GM18907 (cell line): ENCODE measurements around the gene ATP5MC2.
A peak's percentile ranks its signal among the peaks of the same experiment; 100 is the strongest.
"Not testable (repeated sequence)": the region's sequence is repeated elsewhere in the genome, so short reads cannot be mapped to it uniquely, and the experiment has no call there.

ENCODE experiments used
- ATAC-seq: cut with Tn5 transposase; IDR thresholded peaks from one replicate; pipeline ENCODE4 v1.9.1; 2021; ENCODE audit warnings: mild to moderate bottlenecking, moderate library complexity; ENCODE audit not compliant: unreplicated experiment

The ATP5MC2 gene

DNA sequence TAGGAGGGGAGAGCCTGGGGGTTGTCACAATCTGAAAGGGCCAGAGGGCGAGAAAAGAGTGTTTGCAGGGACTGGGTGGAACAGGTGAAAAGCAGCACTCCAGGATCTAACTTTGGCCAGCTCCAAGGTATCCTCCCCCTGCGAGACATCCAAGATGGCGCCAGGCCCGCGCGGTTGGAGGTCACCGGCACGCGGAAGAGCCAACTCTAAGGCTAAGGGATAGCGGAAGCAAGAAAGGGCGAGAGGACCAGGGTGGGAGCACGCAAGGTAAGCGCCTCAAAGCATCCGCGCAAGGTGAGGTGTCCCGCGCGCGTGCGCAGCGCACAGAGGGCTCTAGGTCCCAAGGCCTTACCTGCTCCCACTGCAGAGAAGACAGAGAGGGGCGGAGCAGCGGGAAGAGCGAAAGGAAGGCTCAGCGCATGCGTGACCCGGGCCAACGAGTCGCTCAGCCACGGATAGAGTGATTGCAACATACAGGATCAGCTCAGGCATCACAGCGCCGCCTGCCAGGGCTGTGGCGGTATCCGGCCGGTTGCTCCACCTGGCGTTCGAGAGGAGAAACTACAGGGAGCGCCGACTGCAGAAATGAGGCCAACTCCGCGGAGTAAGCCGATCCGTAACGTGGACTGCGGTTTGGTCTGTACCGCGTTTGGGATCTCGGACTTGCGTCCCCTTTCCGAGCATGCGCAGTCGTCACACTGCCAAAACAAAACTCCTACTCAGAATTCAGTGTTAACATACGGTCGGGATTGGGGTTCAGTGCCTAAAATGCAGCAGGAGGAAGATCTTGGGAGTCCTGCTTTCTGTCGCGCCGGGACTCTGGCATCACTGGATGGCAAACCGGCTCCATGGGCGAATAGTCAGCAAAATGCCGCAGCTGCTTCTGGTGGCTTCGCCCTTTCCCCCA lies at the start of gene ATP5MC2:
Gene ATP5MC2 (minus strand): TSS at position 383 of the 907 bp plus-strand sequence. CDS start 3,469 bp downstream, outside the sequence.
- ATAC-seq = peak; percentile 96

DNA sequence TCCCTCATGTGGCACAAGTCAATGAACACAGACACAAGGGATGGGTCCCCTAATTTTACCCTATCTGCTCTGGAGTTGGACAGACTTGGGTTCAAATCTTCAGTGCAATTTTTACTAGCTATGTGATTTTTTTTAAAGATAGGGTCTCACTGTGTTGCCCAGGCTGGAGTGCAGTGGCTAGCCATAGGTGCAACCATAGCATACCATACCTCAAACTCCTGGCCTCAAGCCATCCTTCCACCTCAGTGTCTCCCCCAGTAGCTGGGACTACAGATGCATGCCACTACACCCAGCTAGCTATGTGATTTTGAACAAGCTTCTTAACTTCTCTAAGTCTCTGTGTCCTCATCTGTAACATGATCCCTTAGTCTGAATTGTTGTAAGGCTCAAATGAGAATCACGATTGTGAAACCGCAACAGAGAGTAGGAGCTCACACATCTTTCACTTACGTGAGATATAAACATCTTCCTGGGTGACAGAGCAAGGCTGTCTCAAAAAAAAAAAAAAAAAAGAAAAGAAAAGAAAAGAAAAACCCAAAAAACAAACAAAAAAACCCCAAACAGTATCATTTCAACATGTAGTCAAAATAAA lies 46.7 kb upstream of the ATP5MC2 start:
- no peak for ATAC-seq

DNA sequence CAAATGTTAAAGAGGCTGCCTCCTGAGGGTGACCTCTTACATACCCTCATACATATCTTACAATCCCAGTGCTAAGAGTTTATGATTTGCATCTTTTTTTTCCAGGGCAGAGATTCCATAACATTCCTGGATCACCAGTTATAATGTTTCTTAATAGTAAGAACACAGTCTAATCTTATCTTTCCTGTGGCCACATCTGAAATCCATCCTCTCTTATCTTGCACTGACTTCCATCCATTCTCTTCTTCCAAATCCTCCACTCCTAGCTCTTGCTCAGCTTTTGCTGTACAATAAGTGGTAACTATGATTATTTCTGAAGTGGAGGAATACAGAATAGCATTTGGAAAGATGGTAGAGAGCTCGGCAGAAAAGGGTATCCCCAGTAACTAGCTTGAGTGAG lies 45.1 kb upstream of the ATP5MC2 start:
- ATAC-seq = no peak

DNA sequence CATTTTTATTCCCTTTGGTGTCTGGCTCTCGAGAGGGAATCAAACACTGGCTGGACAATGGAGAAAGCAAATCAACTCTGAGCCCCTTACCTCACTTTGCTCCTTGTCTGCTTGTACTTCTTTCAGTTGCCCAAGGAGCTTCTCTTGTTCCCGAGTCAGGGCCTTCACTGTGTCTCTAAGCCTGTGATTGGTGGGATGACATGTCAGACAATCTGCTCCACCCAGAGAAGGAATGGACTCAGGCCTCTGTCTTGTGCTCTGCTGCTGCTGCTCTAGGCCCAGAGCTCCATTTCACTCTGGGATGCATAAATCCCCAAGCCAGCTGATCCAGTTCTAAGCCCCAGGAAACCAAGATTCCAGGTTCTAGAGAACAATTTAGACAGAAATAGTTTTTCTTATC lies 43.8 kb upstream of the ATP5MC2 start:
- ATAC-seq = no peak

DNA sequence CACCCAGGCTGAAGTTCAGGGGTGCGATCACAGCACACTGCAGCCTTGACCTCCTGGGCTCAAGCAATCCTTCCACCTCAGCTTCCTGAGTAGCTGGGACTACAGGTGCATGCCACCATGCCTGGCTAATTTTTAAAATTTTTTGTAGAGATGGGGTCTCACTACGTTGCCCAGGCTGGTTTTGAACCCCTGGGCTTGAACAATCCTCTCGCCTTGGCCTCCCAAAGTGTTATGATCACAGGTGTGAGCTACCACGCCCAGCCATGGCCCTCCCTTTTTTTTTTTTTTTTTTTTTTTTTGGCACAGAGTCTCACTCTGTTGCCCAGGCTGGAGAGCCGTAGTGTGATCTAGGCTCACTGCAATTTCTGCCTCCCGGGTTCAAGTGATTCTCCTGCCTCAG lies 42.7 kb upstream of the ATP5MC2 start:
- ATAC-seq = not testable (repeated sequence)

DNA sequence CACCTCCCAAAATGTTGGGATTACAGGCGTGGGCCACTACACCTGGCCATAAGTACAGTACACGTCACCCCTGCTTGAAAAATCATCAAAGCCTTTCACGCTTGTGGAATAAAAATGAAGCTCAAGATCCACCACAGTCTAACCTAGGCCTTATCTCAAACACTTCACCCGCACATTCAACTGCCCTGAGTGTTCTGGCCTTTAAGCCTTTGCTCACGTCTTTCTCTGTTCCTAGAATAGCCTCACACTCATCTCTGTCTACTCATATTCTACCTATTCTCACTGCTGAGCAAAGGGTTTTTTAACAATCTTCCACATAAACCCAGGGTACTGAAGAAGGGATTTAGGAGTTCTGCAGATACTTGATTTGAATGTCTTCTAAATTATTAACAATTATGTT lies 41.4 kb upstream of the ATP5MC2 start:
- ATAC-seq = no peak

DNA sequence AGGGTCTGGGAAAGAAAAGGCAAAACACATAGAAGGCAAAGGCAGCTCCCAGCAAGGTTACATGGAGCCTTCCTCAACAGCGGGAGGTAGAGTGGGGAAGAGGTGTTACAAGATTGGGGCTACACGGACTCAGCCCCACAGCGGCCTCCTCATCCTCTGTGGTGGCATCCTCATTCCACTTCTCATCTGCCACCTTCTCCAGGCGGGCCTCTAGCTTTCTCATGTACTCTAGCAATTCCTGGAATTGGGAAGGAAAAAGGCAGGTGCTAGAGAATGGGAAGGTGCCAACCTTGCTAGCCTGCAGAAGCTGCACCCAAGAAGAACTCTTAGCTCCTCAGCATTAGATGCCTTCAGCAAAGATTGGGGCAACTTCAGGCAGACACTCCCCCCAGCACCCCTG lies 38.1 kb upstream of the ATP5MC2 start:
- ATAC-seq = no peak

DNA sequence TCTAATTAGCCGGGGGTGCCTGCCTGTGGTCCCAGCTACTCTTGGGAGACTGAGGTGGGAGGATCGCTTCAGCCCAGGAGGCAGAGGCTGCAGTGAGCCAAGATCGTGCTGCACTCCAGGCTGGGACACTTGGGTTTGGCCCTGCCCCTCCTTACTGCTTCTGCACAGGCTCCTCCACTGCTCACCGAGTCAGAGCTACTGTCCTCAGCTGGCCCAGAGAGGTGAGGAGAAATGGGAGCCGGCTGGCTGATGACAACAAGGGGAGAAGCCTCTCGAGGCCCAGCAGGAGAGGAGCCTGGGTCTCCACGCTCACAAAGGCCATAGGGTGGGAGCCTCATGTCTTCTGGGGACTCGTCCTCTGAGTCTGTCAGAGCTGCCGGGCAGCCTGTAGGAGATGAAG lies 37.6 kb upstream of the ATP5MC2 start:
- no peak for ATAC-seq

DNA sequence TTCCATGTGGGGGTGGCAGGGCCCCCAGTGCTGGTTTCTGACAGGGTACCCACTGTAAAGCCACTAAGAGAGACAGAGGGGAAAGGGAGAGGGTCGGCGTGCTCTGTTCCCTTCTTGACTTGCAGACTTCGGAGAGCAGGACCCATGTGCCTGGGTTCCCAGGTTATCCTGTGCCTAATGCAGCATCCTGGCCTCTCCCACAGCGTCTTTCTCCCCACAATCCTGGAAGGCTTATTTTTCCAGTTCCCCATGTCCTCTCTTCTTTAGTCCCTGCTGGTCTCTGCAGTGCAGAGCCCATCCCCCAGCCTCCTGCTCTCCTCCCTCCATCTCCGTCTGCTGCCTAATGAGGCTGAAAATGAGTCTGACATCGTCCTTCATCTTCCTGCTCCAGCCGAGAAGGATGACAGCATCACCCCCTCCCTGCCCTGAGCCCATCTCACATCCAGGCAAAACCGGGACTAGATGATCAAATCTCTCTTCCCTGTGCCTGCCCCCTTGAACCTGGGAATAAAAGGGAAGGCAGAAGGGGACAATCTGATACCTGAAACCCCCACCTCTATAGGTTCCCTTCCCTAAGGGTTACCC lies 36.3 kb upstream of the ATP5MC2 start:
- ATAC-seq = no peak

DNA sequence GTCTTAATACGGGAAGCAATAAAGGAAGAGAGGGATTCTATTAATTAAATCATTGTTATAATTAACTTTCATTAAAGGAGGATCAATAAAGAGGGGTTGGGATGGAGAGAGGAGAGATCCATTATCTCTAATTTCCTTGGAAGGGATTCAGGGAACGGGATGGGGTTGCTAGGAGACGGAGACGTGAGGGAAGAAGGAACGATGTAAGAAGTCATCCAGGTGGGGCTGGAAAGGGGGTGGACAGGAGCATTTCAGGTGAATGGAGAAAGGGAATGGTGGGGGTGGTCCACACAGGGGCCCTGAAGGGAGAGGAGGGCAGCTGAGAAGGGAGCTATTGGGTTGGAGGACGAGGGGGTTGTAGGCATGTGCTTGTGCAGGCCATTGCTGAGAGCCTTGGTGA lies 34.2 kb upstream of the ATP5MC2 start:
- ATAC-seq = no peak

DNA sequence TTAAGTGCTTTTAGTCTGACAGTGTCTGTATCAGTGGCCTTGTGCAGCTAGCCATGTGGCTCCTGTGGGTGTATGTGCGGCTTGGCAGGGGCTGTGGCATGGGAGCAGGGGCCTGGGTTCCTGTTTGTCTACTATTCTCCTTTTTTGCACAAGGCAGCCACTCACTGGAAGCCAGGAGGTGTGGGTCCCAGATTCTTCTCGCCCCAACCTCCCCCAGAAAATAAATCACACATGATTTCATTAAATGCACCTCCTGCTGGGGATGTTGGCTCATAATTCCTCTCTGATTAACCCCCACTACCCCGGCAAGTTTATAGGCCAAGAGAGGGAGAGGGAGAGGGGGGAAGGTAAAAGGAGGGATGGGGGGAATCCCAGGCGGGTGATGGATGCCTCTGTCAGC lies 33.8 kb upstream of the ATP5MC2 start:
- ATAC-seq = no peak

DNA sequence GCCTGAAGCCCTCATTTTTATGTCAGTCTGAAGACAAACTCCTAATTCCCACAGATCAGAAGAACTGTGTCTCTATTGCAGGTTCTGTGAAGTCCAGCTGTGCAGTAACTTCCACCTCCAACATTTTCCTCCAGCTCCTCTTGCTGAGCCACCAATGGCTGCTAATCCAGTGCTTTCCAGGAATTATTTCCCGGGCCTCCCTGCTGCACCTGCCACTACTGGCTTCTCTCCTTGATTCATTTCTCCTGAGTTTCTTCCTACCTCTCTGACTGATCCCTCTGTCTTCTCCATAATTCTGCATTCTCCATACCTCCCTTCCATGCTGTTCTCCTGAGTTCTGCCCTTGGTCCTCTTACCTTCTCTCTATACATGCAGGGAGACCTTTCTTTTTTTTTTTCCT lies 30.2 kb upstream of the ATP5MC2 start:
- ATAC-seq = no peak

DNA sequence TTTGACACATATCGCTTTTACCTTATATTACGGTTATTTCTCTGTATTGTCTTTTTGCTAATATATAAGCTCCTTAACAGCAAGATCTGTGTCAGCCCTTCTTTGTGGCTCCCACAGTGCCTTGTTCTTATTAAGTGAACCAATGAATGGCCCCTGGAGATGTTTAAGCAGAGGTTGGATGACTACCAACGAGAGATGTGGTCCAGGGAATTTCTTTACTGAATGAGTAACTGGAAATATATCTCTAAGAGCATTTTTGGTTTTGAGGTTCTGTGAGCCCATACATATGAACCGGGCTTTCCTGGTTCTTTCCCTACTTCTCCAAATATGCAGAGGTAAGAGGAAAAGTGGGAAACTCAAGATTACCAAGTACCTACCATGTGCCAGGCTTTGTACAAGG lies 27.9 kb upstream of the ATP5MC2 start:
- ATAC-seq = no peak

DNA sequence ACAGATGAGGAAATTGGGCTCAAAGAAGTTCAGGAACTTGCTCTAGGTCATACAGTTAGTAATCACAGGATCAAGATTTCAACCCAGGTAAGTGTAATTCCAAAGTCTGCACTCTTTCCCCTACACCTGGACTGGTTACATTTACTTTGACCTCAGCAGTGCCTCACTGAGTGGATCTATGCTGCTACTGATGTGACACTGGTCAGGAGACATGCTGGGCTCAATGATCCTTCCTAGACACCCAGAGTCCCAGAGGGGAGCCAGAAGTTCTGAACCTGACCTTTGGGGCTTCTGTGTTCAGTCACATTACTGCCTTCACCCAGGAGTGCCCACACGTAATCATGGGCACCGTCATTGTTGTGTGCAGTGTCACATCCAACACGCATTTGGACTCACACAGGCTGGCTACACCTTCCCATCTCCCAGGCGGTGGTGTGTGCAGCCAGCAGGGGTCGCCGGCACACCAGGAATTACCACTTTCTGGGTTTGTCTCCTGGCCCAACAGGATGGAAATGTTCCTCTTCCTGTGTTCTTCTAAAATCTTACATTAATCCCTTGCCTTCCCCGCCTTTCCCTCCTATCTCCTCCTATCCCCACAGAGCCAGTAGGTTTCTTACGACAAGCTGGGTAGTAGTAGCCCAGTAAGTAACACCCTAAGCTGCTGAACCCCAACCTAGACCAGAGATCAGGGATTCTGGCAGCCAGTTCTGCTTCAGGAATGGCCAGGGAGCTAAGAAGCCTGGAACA lies 25.8 kb upstream of the ATP5MC2 start:
- no peak for ATAC-seq

DNA sequence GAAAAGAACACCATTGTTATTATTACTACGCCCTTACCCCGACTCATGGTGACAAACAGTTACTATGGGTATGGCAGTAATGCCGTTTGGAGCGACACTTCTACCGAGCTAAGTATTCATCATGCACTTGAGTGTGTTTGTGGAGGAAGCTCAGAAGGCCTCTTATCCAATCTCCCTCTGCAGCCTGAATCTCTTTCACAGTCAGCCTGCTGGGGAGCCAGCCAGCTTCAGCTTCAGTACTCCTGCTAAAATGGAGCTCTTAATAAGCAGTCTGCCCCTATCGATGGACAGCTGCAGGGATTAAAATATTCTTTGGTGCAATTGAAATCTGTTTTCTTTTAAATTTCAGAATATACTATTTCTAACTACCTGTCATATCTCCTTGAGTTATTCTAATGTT lies 24.7 kb upstream of the ATP5MC2 start:
- ATAC-seq = no peak

DNA sequence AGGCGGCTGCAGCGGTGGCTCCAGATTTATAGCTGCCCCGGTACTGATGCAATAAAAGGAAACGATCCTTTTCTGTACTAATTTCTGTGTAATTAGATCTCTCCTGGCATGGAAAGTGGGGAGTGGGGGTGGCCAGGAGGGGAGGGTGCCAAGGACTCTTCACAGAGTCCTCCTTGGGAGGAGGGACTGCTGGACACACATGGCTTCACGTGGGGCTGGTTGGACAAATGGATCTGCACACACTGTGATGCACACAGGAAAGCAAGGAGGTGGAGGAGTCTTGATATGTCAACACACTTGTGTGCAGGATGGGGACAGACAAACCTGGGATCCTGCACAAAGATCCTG lies 23.8 kb upstream of the ATP5MC2 start:
- no peak for ATAC-seq

DNA sequence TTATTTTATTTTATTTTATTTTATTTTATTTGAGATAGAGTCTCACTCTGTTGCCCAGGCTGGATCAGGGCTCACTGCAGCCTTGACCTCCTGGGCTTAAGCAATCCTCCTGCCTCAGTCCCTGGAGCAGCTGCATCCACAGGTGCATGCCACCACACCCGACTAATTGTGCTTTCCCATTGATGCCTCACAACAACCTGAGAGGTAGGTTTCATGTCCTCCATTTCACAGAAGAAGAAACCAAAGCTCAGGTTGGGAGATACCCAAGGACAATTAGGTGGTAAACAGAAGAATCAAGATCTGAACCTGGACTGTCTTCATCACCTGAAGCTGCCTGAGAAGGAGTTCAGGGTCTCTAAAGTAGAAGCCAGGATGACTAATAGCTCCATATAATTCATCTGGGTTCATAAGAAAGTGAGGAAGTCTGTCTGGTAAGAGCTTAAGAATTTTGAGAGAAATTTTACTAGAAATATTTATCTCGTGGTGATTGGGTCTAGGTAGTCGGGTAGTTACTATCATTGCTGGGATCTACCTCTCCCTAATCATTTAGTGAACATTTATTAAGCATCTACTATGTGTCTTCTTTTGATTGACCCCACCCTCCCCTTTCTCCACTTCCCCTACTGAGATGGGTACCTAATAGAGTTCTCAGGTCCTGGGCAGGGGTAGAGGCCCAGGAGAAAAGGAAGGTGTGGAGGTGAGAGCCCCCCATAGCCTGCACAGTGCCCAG lies 23.2 kb upstream of the ATP5MC2 start:
- no peak for ATAC-seq

DNA sequence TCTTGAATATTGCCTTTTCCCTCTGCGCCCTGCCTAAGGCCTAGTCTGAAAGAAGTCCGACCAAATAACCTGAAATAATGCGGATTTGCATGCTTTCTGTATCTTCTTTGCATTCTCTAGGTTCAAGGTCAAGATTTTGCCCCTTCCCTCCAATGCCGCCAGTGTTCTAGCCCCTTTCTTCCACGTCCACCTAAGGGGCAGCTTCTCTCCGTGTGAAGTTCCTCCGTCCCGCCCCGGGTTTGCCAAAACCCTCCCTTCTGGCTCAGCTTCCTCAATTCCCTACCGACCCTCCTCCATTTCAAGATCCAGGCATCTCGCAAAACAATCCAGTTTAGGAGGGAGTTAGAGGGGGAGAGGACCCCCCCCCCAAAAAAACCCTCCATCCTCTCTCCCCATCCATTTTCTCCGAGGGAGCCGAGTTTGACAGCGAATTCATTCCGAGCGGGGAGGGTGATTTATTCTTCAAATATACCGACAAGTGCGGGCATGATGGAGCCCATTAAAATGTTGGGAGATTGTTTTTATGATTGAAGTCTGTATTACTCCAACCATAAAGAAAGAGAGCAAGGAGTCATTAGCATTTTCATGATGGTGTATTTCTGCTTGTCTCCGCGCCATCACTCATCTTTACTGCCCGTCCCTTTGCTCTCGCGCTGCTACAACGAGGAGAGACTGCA lies 20.9 kb upstream of the ATP5MC2 start:
- no peak for ATAC-seq

DNA sequence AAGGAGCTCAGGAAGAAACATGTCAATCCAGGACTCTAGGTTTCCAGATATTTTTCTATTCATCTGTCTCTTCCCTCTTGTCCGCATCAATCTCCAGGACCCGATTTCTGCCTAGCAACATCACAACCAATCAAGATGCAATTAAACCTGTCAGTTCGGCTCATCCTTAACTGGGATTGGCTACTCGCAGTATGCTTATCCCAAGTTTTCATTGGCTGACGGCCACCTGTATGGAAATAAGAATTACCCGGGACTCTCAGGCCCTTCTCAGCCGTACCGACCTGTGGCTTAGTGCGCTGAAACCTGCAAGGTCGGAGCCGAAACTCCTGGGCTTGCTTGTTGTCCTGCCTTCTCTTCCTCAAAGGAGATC lies 20.4 kb upstream of the ATP5MC2 start:
- no peak for ATAC-seq
